ENCODE results near the gene CEP57L1. TPM values are rescaled to one million over a fixed set of nuclear protein-coding genes. Genes with fewer than 3 reads are reported as not detected.

Gene CEP57L1
- total RNA-seq, 1 experiment from 2014 or later: 20.7 TPM

GRCh38 chr6:109179507-109179906 lies 84.2 kb downstream of the CEP57L1 start:
- DNase-seq (ENCODE audit: low read depth, low spot score) (no peak), ATAC-seq (no peak)
- Histone ChIP-seq H3K9ac (ENCODE audit: low read length) (no peak overlapping the region), H4K20me1 (ENCODE audit: insufficient read depth) (no peaks in the 10 kb centered on the region), H3K4me3 (replicated peaks in 1 of 2; ENCODE audit: low read depth in 1 of 2, low read length in 2 of 2) (no peak overlapping the region), H3K79me2 (ENCODE audit: insufficient read depth, low read length) (no peaks in the 10 kb centered on the region), H3K36me3 (ENCODE audit: control insufficient read depth in 1 of 2, insufficient read depth in 2 of 2, low read length in 2 of 2) (no peaks in the 10 kb centered on the region), H3K9me3 (ENCODE audit: control insufficient read depth in 1 of 2, insufficient read depth in 1 of 2, low read depth in 1 of 2, low read length in 2 of 2) (no peaks in the 10 kb centered on the region), H3K4me2 (ENCODE audit: low read length) (no peak overlapping the region), H3K27me3 (ENCODE audit: insufficient read depth, low read length) (peaks cover 8% of the 10 kb centered on the region; the same call in 1 of the 2 replicates), H3K4me1 (ENCODE audit: control insufficient read depth in 1 of 2, insufficient read depth in 2 of 2, low read length in 2 of 2) (no peaks in the 10 kb centered on the region), H2AFZ (ENCODE audit: low read depth, low read length, poor library complexity, severe bottlenecking) (no peak overlapping the region), H3K27ac (ENCODE audit: low read depth, low read length) (no peak overlapping the region), H3K9me2 (ENCODE audit: insufficient read depth) (no peaks in the 10 kb centered on the region)
- ChIA-PET RAD21 (ENCODE audit: low non-redundant PET in 1 of 2, low total read pairs in 2 of 2, uncharacterized antibody in 2 of 2, unreplicated experiment in 2 of 2) (no interaction called here), CTCF (interaction anchor here (1.0 kb wide), 1 partner anchor 9 kb away, joined by 4 read pairs; no protein-coding TSS in a partner anchor), POLR2A (no interaction called here)
- no TSS peak for BruUV-seq (replicated peaks)
- intact Hi-C loops (cut with micrococcal nuclease): no loop called here
- no peak for TF ChIP-seq RAD21 (IDR thresholded peaks at IDR 0.05; ENCODE audit: low read depth)
- no peak for TF ChIP-seq POLR2AphosphoS5 (IDR thresholded peaks at IDR 0.05; ENCODE audit: low read depth, low read length)
- TF ChIP-seq YY1 (IDR thresholded peaks at IDR 0.05; ENCODE audit: extremely low read depth, insufficient replicate concordance, low read depth, low read length): no peak
- TF ChIP-seq EZH2 (IDR thresholded peaks at IDR 0.05): no peak
- TF ChIP-seq ZNF274 (IDR thresholded peaks at IDR 0.05; ENCODE audit: low read depth, low read length): no peak
- no peak for TF ChIP-seq CTCF (IDR thresholded peaks at IDR 0.05 in 2 of 3, conservative IDR thresholded peaks at IDR 0.05 in 1 of 3; ENCODE audit: borderline replicate concordance in 1 of 3, insufficient read depth in 1 of 3, low read depth in 2 of 3, low read length in 2 of 3)
- no peak for TF ChIP-seq FOSL1 (IDR thresholded peaks at IDR 0.05; ENCODE audit: low read depth)
- no peak for TF ChIP-seq SIN3A (IDR thresholded peaks at IDR 0.05; ENCODE audit: low read depth)
- no peak for TF ChIP-seq CBX3 (IDR thresholded peaks at IDR 0.05; ENCODE audit: low read depth)
- no peak for TF ChIP-seq POLR2A (IDR thresholded peaks at IDR 0.05; ENCODE audit: borderline replicate concordance, extremely low read depth, insufficient read depth, insufficient read length)
- no peak for TF ChIP-seq ZFX (IDR thresholded peaks at IDR 0.05)
- no peak for TF ChIP-seq EGR1 (IDR thresholded peaks at IDR 0.05; ENCODE audit: low read depth)
- TF ChIP-seq ELF1 (IDR thresholded peaks at IDR 0.05; ENCODE audit: borderline replicate concordance, low read depth): no peak
- TF ChIP-seq ATF3 (IDR thresholded peaks at IDR 0.05): no peak
- no peak for TF ChIP-seq JUND (IDR thresholded peaks at IDR 0.05)
- no peak for TF ChIP-seq REST (IDR thresholded peaks at IDR 0.05; ENCODE audit: low read depth)
- TF ChIP-seq EZH2phosphoT487 (IDR thresholded peaks at IDR 0.05; ENCODE audit: borderline replicate concordance): no peak
- TF ChIP-seq TCF7L2 (IDR thresholded peaks at IDR 0.05; ENCODE audit: borderline replicate concordance, extremely low read depth, insufficient read depth, insufficient read length): no peak

Measured in HCT116 (cell line).